Astrocyte (in vitro differentiated cells and primary cell): ENCODE measurements around the gene C2orf76.

Experiments used
- EZH2 ChIP-seq: IDR thresholded peaks from 2 replicates; pipeline ENCODE4 v1.6.1; 2012; ENCODE audit warnings: mild to moderate bottlenecking, low read length, inconsistent platforms; ENCODE audit not compliant: insufficient read depth
- TF ChIP-seq, protein P1 (sequence below): IDR thresholded peaks from 2 replicates; pipeline ENCODE4 v1.5.1; 2011; ENCODE audit warnings: low read depth, mild to moderate bottlenecking, inconsistent platforms, low read length, moderate library complexity; ENCODE audit not compliant: insufficient read depth

DNA sequence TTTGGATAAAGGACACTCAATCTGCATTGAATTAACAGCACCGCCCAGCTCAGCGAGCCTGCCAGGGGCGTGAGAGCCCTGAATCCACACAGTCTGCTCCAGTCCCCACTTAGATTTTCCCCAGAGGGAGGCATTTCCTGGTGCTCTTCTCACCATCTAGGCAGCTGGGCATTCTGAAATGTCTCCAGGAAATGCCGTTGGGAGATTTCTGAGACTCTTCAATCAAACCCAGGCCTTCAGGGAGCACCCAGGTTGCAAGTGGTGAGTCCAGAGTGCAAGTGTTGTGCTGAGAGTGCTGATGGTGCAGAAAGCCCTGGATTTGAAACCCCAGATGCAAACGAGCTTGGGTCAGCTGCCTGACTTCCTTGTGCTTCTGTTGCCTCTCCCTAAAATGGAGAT is 41.6 kb upstream of the C2orf76 start:
- TF ChIP-seq, protein P1, sequence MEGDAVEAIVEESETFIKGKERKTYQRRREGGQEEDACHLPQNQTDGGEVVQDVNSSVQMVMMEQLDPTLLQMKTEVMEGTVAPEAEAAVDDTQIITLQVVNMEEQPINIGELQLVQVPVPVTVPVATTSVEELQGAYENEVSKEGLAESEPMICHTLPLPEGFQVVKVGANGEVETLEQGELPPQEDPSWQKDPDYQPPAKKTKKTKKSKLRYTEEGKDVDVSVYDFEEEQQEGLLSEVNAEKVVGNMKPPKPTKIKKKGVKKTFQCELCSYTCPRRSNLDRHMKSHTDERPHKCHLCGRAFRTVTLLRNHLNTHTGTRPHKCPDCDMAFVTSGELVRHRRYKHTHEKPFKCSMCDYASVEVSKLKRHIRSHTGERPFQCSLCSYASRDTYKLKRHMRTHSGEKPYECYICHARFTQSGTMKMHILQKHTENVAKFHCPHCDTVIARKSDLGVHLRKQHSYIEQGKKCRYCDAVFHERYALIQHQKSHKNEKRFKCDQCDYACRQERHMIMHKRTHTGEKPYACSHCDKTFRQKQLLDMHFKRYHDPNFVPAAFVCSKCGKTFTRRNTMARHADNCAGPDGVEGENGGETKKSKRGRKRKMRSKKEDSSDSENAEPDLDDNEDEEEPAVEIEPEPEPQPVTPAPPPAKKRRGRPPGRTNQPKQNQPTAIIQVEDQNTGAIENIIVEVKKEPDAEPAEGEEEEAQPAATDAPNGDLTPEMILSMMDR: no peak
- TF ChIP-seq EZH2: no peak
